ENCODE measurements around the gene APOC3. TPM values are rescaled to one million over a fixed set of nuclear protein-coding genes. Genes with fewer than 3 reads are reported as not detected.

Gene APOC3
- total and polyA plus RNA-seq, 2 experiments from 2014 or later = not detected

DNA sequence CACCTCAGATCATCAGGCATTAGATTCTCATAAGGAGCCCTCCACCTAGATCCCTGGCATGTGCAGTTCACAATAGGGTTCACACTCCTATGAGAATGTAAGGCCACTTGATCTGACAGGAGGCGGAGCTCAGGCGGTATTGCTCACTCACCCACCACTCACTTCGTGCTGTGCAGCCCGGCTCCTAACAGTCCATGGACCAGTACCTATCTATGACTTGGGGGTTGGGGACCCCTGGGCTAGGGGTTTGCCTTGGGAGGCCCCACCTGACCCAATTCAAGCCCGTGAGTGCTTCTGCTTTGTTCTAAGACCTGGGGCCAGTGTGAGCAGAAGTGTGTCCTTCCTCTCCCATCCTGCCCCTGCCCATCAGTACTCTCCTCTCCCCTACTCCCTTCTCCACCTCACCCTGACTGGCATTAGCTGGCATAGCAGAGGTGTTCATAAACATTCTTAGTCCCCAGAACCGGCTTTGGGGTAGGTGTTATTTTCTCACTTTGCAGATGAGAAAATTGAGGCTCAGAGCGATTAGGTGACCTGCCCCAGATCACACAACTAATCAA, 2.2 kb downstream of the APOC3 start:
- Mint-ChIP-seq H3K36me3 (ENCODE audit: low read depth) (no peaks in the 10 kb centered on the region), H3K4me1 (peaks cover 9% of the 10 kb centered on the region), H3K27me3 (ENCODE audit: insufficient read depth, low read depth, poor library complexity) (peaks cover 12% of the 10 kb centered on the region), H3K9me3 (no peaks in the 10 kb centered on the region), H3K4me3 (no peak overlapping the region), H3K27ac (no peak overlapping the region)
- H3K27ac ChIP-seq (ENCODE audit: low read depth) = no peak overlapping the region
- H2AFZ ChIP-seq = no peak overlapping the region
- H3K4me1 ChIP-seq (ENCODE audit: insufficient read depth) = peaks cover 6% of the 10 kb centered on the region; the same call in 1 of the 2 replicates
- H3K79me2 ChIP-seq (replicated peaks; ENCODE audit: insufficient read depth) = no peaks in the 10 kb centered on the region
- TF ChIP-seq, protein P1, sequence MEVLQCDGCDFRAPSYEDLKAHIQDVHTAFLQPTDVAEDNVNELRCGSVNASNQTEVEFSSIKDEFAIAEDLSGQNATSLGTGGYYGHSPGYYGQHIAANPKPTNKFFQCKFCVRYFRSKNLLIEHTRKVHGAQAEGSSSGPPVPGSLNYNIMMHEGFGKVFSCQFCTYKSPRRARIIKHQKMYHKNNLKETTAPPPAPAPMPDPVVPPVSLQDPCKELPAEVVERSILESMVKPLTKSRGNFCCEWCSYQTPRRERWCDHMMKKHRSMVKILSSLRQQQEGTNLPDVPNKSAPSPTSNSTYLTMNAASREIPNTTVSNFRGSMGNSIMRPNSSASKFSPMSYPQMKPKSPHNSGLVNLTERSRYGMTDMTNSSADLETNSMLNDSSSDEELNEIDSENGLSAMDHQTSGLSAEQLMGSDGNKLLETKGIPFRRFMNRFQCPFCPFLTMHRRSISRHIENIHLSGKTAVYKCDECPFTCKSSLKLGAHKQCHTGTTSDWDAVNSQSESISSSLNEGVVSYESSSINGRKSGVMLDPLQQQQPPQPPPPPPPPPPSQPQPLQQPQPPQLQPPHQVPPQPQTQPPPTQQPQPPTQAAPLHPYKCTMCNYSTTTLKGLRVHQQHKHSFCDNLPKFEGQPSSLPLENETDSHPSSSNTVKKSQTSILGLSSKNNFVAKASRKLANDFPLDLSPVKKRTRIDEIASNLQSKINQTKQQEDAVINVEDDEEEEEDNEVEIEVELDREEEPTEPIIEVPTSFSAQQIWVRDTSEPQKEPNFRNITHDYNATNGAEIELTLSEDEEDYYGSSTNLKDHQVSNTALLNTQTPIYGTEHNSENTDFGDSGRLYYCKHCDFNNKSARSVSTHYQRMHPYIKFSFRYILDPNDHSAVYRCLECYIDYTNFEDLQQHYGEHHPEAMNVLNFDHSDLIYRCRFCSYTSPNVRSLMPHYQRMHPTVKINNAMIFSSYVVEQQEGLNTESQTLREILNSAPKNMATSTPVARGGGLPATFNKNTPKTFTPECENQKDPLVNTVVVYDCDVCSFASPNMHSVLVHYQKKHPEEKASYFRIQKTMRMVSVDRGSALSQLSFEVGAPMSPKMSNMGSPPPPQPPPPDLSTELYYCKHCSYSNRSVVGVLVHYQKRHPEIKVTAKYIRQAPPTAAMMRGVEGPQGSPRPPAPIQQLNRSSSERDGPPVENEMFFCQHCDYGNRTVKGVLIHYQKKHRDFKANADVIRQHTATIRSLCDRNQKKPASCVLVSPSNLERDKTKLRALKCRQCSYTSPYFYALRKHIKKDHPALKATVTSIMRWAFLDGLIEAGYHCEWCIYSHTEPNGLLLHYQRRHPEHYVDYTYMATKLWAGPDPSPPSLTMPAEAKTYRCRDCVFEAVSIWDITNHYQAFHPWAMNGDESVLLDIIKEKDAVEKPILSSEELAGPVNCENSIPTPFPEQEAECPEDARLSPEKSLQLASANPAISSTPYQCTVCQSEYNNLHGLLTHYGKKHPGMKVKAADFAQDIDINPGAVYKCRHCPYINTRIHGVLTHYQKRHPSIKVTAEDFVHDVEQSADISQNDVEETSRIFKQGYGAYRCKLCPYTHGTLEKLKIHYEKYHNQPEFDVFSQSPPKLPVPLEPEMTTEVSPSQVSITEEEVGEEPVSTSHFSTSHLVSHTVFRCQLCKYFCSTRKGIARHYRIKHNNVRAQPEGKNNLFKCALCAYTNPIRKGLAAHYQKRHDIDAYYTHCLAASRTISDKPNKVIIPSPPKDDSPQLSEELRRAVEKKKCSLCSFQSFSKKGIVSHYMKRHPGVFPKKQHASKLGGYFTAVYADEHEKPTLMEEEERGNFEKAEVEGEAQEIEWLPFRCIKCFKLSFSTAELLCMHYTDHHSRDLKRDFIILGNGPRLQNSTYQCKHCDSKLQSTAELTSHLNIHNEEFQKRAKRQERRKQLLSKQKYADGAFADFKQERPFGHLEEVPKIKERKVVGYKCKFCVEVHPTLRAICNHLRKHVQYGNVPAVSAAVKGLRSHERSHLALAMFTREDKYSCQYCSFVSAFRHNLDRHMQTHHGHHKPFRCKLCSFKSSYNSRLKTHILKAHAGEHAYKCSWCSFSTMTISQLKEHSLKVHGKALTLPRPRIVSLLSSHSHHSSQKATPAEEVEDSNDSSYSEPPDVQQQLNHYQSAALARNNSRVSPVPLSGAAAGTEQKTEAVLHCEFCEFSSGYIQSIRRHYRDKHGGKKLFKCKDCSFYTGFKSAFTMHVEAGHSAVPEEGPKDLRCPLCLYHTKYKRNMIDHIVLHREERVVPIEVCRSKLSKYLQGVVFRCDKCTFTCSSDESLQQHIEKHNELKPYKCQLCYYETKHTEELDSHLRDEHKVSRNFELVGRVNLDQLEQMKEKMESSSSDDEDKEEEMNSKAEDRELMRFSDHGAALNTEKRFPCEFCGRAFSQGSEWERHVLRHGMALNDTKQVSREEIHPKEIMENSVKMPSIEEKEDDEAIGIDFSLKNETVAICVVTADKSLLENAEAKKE (CRISPR knock-in tag; IDR thresholded peaks at IDR 0.05) = no peak
- no peak for TF ChIP-seq NANOG (IDR thresholded peaks at IDR 0.05; ENCODE audit: borderline replicate concordance)
- no peak for TF ChIP-seq EZH2phosphoT487 (IDR thresholded peaks at IDR 0.05; ENCODE audit: unreplicated experiment)
- TF ChIP-seq, protein P2, sequence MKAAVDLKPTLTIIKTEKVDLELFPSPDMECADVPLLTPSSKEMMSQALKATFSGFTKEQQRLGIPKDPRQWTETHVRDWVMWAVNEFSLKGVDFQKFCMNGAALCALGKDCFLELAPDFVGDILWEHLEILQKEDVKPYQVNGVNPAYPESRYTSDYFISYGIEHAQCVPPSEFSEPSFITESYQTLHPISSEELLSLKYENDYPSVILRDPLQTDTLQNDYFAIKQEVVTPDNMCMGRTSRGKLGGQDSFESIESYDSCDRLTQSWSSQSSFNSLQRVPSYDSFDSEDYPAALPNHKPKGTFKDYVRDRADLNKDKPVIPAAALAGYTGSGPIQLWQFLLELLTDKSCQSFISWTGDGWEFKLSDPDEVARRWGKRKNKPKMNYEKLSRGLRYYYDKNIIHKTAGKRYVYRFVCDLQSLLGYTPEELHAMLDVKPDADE (IDR thresholded peaks at IDR 0.05) = no peak
- TF ChIP-seq JUNB (IDR thresholded peaks at IDR 0.05; ENCODE audit: unreplicated experiment) = no peak
- TF ChIP-seq STAT1 (IDR thresholded peaks at IDR 0.05; ENCODE audit: unreplicated experiment) = no peak
- TF ChIP-seq ZNF331 (CRISPR knock-in tag; IDR thresholded peaks at IDR 0.05; ENCODE audit: low read depth) = no peak
- TF ChIP-seq ZNF114 (CRISPR knock-in tag; IDR thresholded peaks at IDR 0.05) = no peak
- no peak for TF ChIP-seq EZH2 (IDR thresholded peaks at IDR 0.05; ENCODE audit: low read depth, unreplicated experiment)
- no peak for TF ChIP-seq CREB1 (CRISPR knock-in tag; IDR thresholded peaks at IDR 0.05; ENCODE audit: low read depth)
- no peak for TF ChIP-seq CTCF (conservative IDR thresholded peaks at IDR 0.05; ENCODE audit: low read depth in 2 of 2)
- no peak for TF ChIP-seq POLR2AphosphoS5 (IDR thresholded peaks at IDR 0.05; ENCODE audit: low read depth)
- no peak for TF ChIP-seq REST (IDR thresholded peaks at IDR 0.05; ENCODE audit: unreplicated experiment)
- no peaks in the 10 kb centered on the region for H3K9me2 ChIP-seq (ENCODE audit: insufficient read depth)
- H3K4me3 ChIP-seq = no peak overlapping the region
- H3K4me2 ChIP-seq = no peak overlapping the region
- H3F3A ChIP-seq (replicated peaks; ENCODE audit: low read depth) = 0 out of 2 replicates have a peak, but pooled peaks cover 3% of the 10 kb centered on the region
- DNase-seq (ENCODE audit: low spot score) (no peak), ATAC-seq (no peak)
- no peaks in the 10 kb centered on the region for H3K36me3 ChIP-seq (ENCODE audit: insufficient read depth)
- no peaks in the 10 kb centered on the region for H3K27me3 ChIP-seq (ENCODE audit: insufficient read depth)
- no peaks in the 10 kb centered on the region for H4K20me1 ChIP-seq (replicated peaks; ENCODE audit: insufficient read depth)

All from GM23338 (cell line).